Endodermal cell (in vitro differentiated cells): ENCODE data around the gene DCST2. TPM values are rescaled to one million over a fixed set of nuclear protein-coding genes. Genes with fewer than 3 reads are reported as not detected.

Experiments used
- DNase-seq: peaks from one replicate; pipeline ENCODE4 v3.0.0-alpha.2; 2017
- H3K27ac ChIP-seq: 2 replicates; pipeline ENCODE4 v1.5.1; 2013; ENCODE audit warnings: mild to moderate bottlenecking, low read depth, low read length, moderate library complexity
- H3K27me3 ChIP-seq: 2 replicates; pipeline ENCODE4 v1.6.1; 2013; ENCODE audit warnings: mild to moderate bottlenecking, low read length, moderate library complexity; ENCODE audit not compliant: insufficient read depth, control insufficient read depth, poor library complexity, severe bottlenecking
- H3K36me3 ChIP-seq: 2 replicates; pipeline ENCODE4 v1.7.0; 2013; ENCODE audit warnings: mild to moderate bottlenecking, low read length, moderate library complexity; ENCODE audit not compliant: control insufficient read depth, insufficient read depth
- H3K4me1 ChIP-seq: one replicate; pipeline ENCODE4 v1.7.0; 2013; ENCODE audit warnings: low read length; ENCODE audit not compliant: control insufficient read depth, insufficient read depth
- H3K4me3 ChIP-seq: 2 replicates; pipeline ENCODE4 v1.5.1; 2013; ENCODE audit warnings: mild to moderate bottlenecking, low read length, moderate library complexity
- H3K9ac ChIP-seq: 2 replicates; pipeline ENCODE4 v1.6.1; 2013; ENCODE audit warnings: mild to moderate bottlenecking, low read length, moderate library complexity; ENCODE audit not compliant: poor library complexity, severe bottlenecking; ENCODE audit errors: extremely low read depth
- H3K9me3 ChIP-seq: 2 replicates; pipeline ENCODE4 v1.6.1; 2013; ENCODE audit warnings: mild to moderate bottlenecking, low read length, moderate library complexity; ENCODE audit not compliant: control insufficient read depth
- H3K27ac Mint-ChIP-seq: 2 replicates; pipeline ENCODE4 v1.8.0; 2020; ENCODE audit warnings: mixed read lengths
- H3K27me3 Mint-ChIP-seq: 2 replicates; pipeline ENCODE4 v1.8.0; 2021; ENCODE audit warnings: mild to moderate bottlenecking, mixed read lengths; ENCODE audit not compliant: insufficient read depth
- H3K36me3 Mint-ChIP-seq: 2 replicates; pipeline ENCODE4 v1.8.0; 2020; ENCODE audit warnings: low read depth, mixed read lengths
- H3K4me1 Mint-ChIP-seq: 2 replicates; pipeline ENCODE4 v1.8.0; 2020; ENCODE audit warnings: mixed read lengths
- H3K4me3 Mint-ChIP-seq: 2 replicates; pipeline ENCODE4 v1.8.0; 2020; ENCODE audit warnings: mild to moderate bottlenecking, moderate library complexity, mixed read lengths
- H3K9me3 Mint-ChIP-seq: 2 replicates; pipeline ENCODE4 v1.8.0; 2020; ENCODE audit warnings: mild to moderate bottlenecking, mixed read lengths
- WGBS, 2 experiments: methylation state at CpG; one replicate each; pipeline versions ENCODE4 v1.1.5 to v1.1.7; 2013; ENCODE audit warnings: missing lambda C conversion rate in 2 of 2, mixed read lengths in 1 of 2; ENCODE audit not compliant: insufficient coverage in 1 of 2, insufficient read length in 1 of 2; 5-methylcytosine and 5-hydroxymethylcytosine counted together
- total RNA-seq, 2 donors: library from RNA; stranded (reverse); fragmentation: NEBNext Ultra II Directional in 1 of 2; extraction: Animal tissue kit (Norgen Biotek cat#: 25700) in 1 of 2; gene quantifications; 2 replicates in 1 of 2; 3 replicates in 1 of 2; pipeline ENCODE4 v1.2.1, GENCODE V29; 2021
- TF ChIP-seq, protein P1 (sequence below): fragments of 200-600 bp; sonication (generic); conservative IDR thresholded peaks from 2 replicates; pipeline ENCODE4 v1.5.0; 2021; ENCODE audit warnings: antibody characterized with exemption, mild to moderate bottlenecking

Gene DCST2
- total RNA-seq, 2 donors from 2014 or later, result 0.44 to 2.0 TPM

- Histone ChIP-seq H3K9me3 (no peaks in the 10 kb centered on the region), H3K4me3 (no peak overlapping the region), H3K27me3 (no peaks in the 10 kb centered on the region), H3K27ac (no peak overlapping the region), H3K4me1 (no peaks in the 10 kb centered on the region), H3K36me3 (no peaks in the 10 kb centered on the region), H3K9ac (no peak overlapping the region)
- Mint-ChIP-seq H3K27me3 (peaks cover 15% of the 10 kb centered on the region), H3K4me3 (no peak overlapping the region), H3K36me3 (no peaks in the 10 kb centered on the region), H3K9me3 (no peaks in the 10 kb centered on the region), H3K27ac (peak overlapping the region; percentile 81), H3K4me1 (peaks cover 11% of the 10 kb centered on the region)
- peak; percentile 93 for DNase-seq
- TF ChIP-seq, protein P1, sequence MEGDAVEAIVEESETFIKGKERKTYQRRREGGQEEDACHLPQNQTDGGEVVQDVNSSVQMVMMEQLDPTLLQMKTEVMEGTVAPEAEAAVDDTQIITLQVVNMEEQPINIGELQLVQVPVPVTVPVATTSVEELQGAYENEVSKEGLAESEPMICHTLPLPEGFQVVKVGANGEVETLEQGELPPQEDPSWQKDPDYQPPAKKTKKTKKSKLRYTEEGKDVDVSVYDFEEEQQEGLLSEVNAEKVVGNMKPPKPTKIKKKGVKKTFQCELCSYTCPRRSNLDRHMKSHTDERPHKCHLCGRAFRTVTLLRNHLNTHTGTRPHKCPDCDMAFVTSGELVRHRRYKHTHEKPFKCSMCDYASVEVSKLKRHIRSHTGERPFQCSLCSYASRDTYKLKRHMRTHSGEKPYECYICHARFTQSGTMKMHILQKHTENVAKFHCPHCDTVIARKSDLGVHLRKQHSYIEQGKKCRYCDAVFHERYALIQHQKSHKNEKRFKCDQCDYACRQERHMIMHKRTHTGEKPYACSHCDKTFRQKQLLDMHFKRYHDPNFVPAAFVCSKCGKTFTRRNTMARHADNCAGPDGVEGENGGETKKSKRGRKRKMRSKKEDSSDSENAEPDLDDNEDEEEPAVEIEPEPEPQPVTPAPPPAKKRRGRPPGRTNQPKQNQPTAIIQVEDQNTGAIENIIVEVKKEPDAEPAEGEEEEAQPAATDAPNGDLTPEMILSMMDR, result peak; percentile 87
- WGBS, 2 experiments, result 50 to 62% methylated on average over 6 to 7 of the region's 7 CpGs
Measured at GRCh38 chr1:155044812-155045657, 11.5 kb upstream of the DCST2 start.

DNA sequence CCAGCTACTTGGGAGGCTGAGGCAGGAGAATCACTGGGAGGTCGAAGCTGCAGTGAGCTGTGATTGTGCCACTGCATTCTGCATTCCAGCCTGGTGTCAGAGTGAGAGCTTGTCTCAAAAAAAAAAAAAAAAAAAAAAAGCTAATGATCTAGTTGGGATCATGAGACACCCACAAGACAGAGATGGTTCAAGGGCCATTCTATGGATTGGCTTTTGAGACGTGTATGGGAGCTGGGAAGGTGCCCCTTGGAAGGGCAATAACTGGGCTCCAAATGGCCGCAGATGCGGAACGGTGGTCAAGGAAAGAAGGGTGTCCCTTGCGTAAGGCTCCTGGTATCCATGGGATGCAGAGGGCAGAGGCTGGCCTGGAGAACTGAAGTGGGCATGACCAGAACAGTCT is 10.8 kb upstream of the DCST2 start:
- no peaks in the 10 kb centered on the region for H3K36me3 Mint-ChIP-seq
- WGBS, 2 experiments, result 96% methylated on average over 6 of the region's 6 CpGs

GRCh38 chr1:155043793-155044192 is 10.2 kb upstream of the DCST2 start:
- no peaks in the 10 kb centered on the region for H3K9me3 ChIP-seq
- no peak overlapping the region for H3K27ac Mint-ChIP-seq
- H3K9me3 Mint-ChIP-seq, result no peaks in the 10 kb centered on the region
- peaks cover 5% of the 10 kb centered on the region for H3K4me1 Mint-ChIP-seq
- no peaks in the 10 kb centered on the region for H3K36me3 Mint-ChIP-seq
- no peak overlapping the region for H3K4me3 ChIP-seq
- H3K27ac ChIP-seq, result no peak overlapping the region
- no peaks in the 10 kb centered on the region for H3K4me1 ChIP-seq
- peaks cover 16% of the 10 kb centered on the region for H3K27me3 Mint-ChIP-seq
- no peak overlapping the region for H3K9ac ChIP-seq
- WGBS, 2 experiments, result 92% methylated on average over 3 of the region's 3 CpGs; no CpG with 5 or more reads in 1 of the 2 experiments
- no peaks in the 10 kb centered on the region for H3K27me3 ChIP-seq
- TF ChIP-seq, protein P1, result no peak
- H3K36me3 ChIP-seq, result no peaks in the 10 kb centered on the region
- no peak overlapping the region for H3K4me3 Mint-ChIP-seq
- DNase-seq, result no peak

More for the DNA sequence above, 10.8 kb upstream of the DCST2 start:
- peaks cover 6% of the 10 kb centered on the region for H3K4me1 Mint-ChIP-seq
- peak overlapping the region; percentile 81 for H3K27ac Mint-ChIP-seq
- Histone ChIP-seq H3K36me3 (no peaks in the 10 kb centered on the region), H3K27me3 (no peaks in the 10 kb centered on the region), H3K27ac (no peak overlapping the region), H3K4me3 (no peak overlapping the region), H3K4me1 (no peaks in the 10 kb centered on the region), H3K9me3 (no peaks in the 10 kb centered on the region), H3K9ac (no peak overlapping the region)
- H3K27me3 Mint-ChIP-seq, result peaks cover 15% of the 10 kb centered on the region
- H3K4me3 Mint-ChIP-seq, result no peak overlapping the region
- TF ChIP-seq, protein P1, result no peak
- no peaks in the 10 kb centered on the region for H3K9me3 Mint-ChIP-seq
- no peak for DNase-seq
